ENCODE data around the gene PPP3CA. TPM values are rescaled to one million over a fixed set of nuclear protein-coding genes. Genes with fewer than 3 reads are reported as not detected.

PPP3CA gene
- total and polyA plus RNA-seq, 2 of the 8 experiments (the other 6 are each of a cell fraction or from before 2014, with no cell fraction given): 7.9 to 35.0 TPM

- no peak overlapping the region for H3K23ac ChIP-seq (ENCODE audit: insufficient read length)
- H3K56ac ChIP-seq (replicated peaks; ENCODE audit: insufficient read length, low read depth, low read length): no peak overlapping the region
- no peak overlapping the region for H3K9ac ChIP-seq (replicated peaks in 1 of 4; ENCODE audit: extremely low read depth in 1 of 4, low read depth in 3 of 4, low read length in 3 of 4)
- no peak overlapping the region for H2BK120ac ChIP-seq (replicated peaks; ENCODE audit: low read depth, low read length)
- no peak overlapping the region for H3K27ac ChIP-seq (ENCODE audit: low read depth, low read length)
- no peak overlapping the region for H2AFZ ChIP-seq (ENCODE audit: low read length)
- H4K8ac ChIP-seq (ENCODE audit: extremely low read depth, insufficient read depth, low read length): no peak overlapping the region
- no peaks in the 10 kb centered on the region for H3K9me3 ChIP-seq (ENCODE audit: insufficient read depth in 2 of 2, low read depth in 1 of 2, low read length in 1 of 2)
- ChIA-PET POLR2A (ENCODE audit: partially characterized antibody) (no interaction called here), CTCF (ENCODE audit: partially characterized antibody) (interaction anchor here (0.5 kb wide), 1 partner anchor 715 kb away, joined by 3 read pairs; no protein-coding TSS in a partner anchor)
- no peak overlapping the region for H2BK5ac ChIP-seq (ENCODE audit: low read depth, low read length)
- H2BK12ac ChIP-seq (ENCODE audit: low read depth, low read length): no peak overlapping the region
- H3K36me3 ChIP-seq (ENCODE audit: control insufficient read depth in 2 of 4, insufficient read depth in 4 of 4, low read length in 3 of 4): no peaks in the 10 kb centered on the region
- H3K4me2 ChIP-seq (ENCODE audit: insufficient read depth in 1 of 2, low read depth in 2 of 2, low read length in 2 of 2): no peak overlapping the region
- no peaks in the 10 kb centered on the region for H3K79me2 ChIP-seq (ENCODE audit: control insufficient read depth in 1 of 2, insufficient read depth in 2 of 2, low read length in 2 of 2)
- no peak overlapping the region for H4K5ac ChIP-seq (ENCODE audit: insufficient read length, low read depth, low read length)
- no peaks in the 10 kb centered on the region; the same call in 1 of the 2 replicates for H3K79me1 ChIP-seq (ENCODE audit: low read depth, low read length)
- DNase-seq (ENCODE audit: low read depth in 1 of 2, low spot score in 2 of 2) (no peak), FAIRE-seq (no peak)
- 0 out of 7 replicates have a peak, but pooled peaks cover 0 to 3% (median under 1%) of the 10 kb centered on the region in 4 experiments for H3K4me1 ChIP-seq (replicated peaks in 1 of 4; ENCODE audit: control insufficient read depth in 3 of 4, insufficient read depth in 4 of 4, low read length in 3 of 4)
- no peak overlapping the region for H3K4me3 ChIP-seq (ENCODE audit: extremely low read depth in 1 of 4, insufficient read depth in 2 of 4, low read depth in 3 of 4, low read length in 4 of 4)
- no peak overlapping the region for H3K18ac ChIP-seq (ENCODE audit: extremely low read depth, low read length)
- no peaks in the 10 kb centered on the region for H4K20me1 ChIP-seq (replicated peaks in 1 of 2; ENCODE audit: control insufficient read depth in 1 of 2, insufficient read depth in 2 of 2, low read length in 2 of 2)
- no peak overlapping the region for H2BK20ac ChIP-seq (ENCODE audit: low read length)
- H3K23me2 ChIP-seq (ENCODE audit: low read depth, low read length): no peaks in the 10 kb centered on the region
- H3K14ac ChIP-seq (ENCODE audit: insufficient read length): no peak overlapping the region
- no peaks in the 10 kb centered on the region for H3K27me3 ChIP-seq (replicated peaks in 1 of 4; ENCODE audit: control insufficient read depth in 3 of 4, extremely low read depth in 1 of 4, insufficient read depth in 3 of 4, low read length in 3 of 4)
- H3K4ac ChIP-seq (replicated peaks; ENCODE audit: insufficient read length, low read depth, low read length): no peak overlapping the region
- no peak overlapping the region for H2BK15ac ChIP-seq (ENCODE audit: low read length)
- TF ChIP-seq KDM4A (IDR thresholded peaks at IDR 0.05; ENCODE audit: low read depth, low read length, severe bottlenecking) (no peak), HDAC6 (IDR thresholded peaks at IDR 0.05; ENCODE audit: low read depth, low read length) (no peak)
- 90% methylated on average over 4 of the region's 4 CpGs; no CpG with 5 or more reads in 1 of the 2 experiments for WGBS, 2 experiments (ENCODE audit: extremely low coverage in 1 of 2, insufficient coverage in 1 of 2, insufficient read length in 1 of 2, insufficient replicate concordance in 2 of 2, low coverage in 1 of 2, low lambda C conversion rate in 2 of 2, missing lambda C conversion rate in 1 of 2)
- no peak overlapping the region for H4K91ac ChIP-seq (replicated peaks; ENCODE audit: insufficient read length, low read length)
- no peak overlapping the region for H2AK5ac ChIP-seq (ENCODE audit: low read depth, low read length)
These were observed 205.5 kb downstream of the PPP3CA start for GRCh38 chr4:101141855-101142254.

Measured in H1 (cell line).